Prostate gland (tissue), 2 donors: Measurements from ENCODE around the gene TET2.

Source experiments
- CTCF ChIP-seq, 4 experiments: fragments of 200-600 bp in 2 of 4; fragments of 450-650 bp in 2 of 4; sonication (generic) in 2 of 4; IDR thresholded peaks; 1 replicate in 3 of 4; 2 replicates in 1 of 4; pipeline ENCODE4 v1.5.1; 2016 to 2019; ENCODE audit warnings: antibody characterized with exemption in 4 of 4, mild to moderate bottlenecking in 2 of 4, moderate library complexity in 2 of 4
- POLR2AphosphoS5 ChIP-seq: sonication (generic); formaldehyde crosslinking; IDR thresholded peaks from one replicate; pipeline ENCODE4 v1.6.1; 2017; ENCODE audit warnings: antibody characterized with exemption

GRCh38 chr4:105274504-105274903 lies 127.8 kb downstream of the TET2 start:
- no peak for TF ChIP-seq POLR2AphosphoS5
- TF ChIP-seq CTCF (IDR thresholded peaks at IDR 0.05): no peak
